Activated CD4-positive, alpha-beta memory T cell treated with anti-CD3 and anti-CD28 coated beads, Interleukin-2, amount 10 ng/mL, durations not matched to agents 7 days and 5 days (primary cell): Measurements from ENCODE around the gene ALDH1A1. TPM values are rescaled to one million over a fixed set of nuclear protein-coding genes. Genes with fewer than 3 reads are reported as not detected.

ENCODE experiments used
- CTCF ChIA-PET: fragments of 350-600 bp; sonication (Branson Sonifier 250); formaldehyde crosslinking; loops from one replicate; lab custom pipeline; 2021; ENCODE audit warnings: antibody characterized with exemption, inconsistent platforms; lab: Charles Lee
- POLR2A ChIA-PET: fragments of 350-600 bp; sonication (Branson Sonifier 250); formaldehyde crosslinking; loops from one replicate; lab custom pipeline; 2021; ENCODE audit warnings: antibody characterized with exemption; lab: Charles Lee
- DNase-seq: peaks from one replicate; pipeline ENCODE4 v3.0.0-alpha.2; 2020
- H3K27ac Mint-ChIP-seq: one replicate; pipeline ENCODE4 v1.8.0; 2021; ENCODE audit warnings: mild to moderate bottlenecking, mixed read lengths
- H3K27me3 Mint-ChIP-seq: one replicate; pipeline ENCODE4 v1.8.0; 2021; ENCODE audit warnings: mixed read lengths
- H3K36me3 Mint-ChIP-seq: one replicate; pipeline ENCODE4 v1.8.0; 2021; ENCODE audit warnings: low read depth, mixed read lengths
- H3K4me1 Mint-ChIP-seq: one replicate; pipeline ENCODE4 v1.8.0; 2021; ENCODE audit warnings: mixed read lengths
- H3K4me3 Mint-ChIP-seq: one replicate; pipeline ENCODE4 v1.8.0; 2021; ENCODE audit warnings: mild to moderate bottlenecking, mixed read lengths
- H3K9me3 Mint-ChIP-seq: one replicate; pipeline ENCODE4 v1.8.0; 2021; ENCODE audit warnings: mixed read lengths
- total RNA-seq, 2 experiments: library from RNA; stranded (reverse); gene quantifications; one replicate each; pipeline ENCODE4 v1.2.3, GENCODE V29; 2021

ALDH1A1 gene
- total RNA-seq, 2 experiments from 2014 or later, result not detected

- DNase-seq, result no peak
- H3K9me3 Mint-ChIP-seq, result no peaks in the 10 kb centered on the region
- POLR2A ChIA-PET, result no interaction called here
- H3K4me3 Mint-ChIP-seq, result no peak overlapping the region
- CTCF ChIA-PET, result no interaction called here
- H3K27ac Mint-ChIP-seq, result no peak overlapping the region
- no peaks in the 10 kb centered on the region for H3K36me3 Mint-ChIP-seq
- no peaks in the 10 kb centered on the region for H3K4me1 Mint-ChIP-seq
- peaks cover 2% of the 10 kb centered on the region for H3K27me3 Mint-ChIP-seq
These were observed 7.6 kb upstream of the ALDH1A1 start for GRCh38 chr9:72960446-72960845.

GRCh38 chr9:72958485-72959281, 5.8 kb upstream of the ALDH1A1 start:
- Mint-ChIP-seq H3K27me3 (peaks cover 9% of the 10 kb centered on the region), H3K4me3 (no peak overlapping the region), H3K36me3 (no peaks in the 10 kb centered on the region), H3K4me1 (no peaks in the 10 kb centered on the region), H3K27ac (no peak overlapping the region), H3K9me3 (no peaks in the 10 kb centered on the region)
- DNase-seq, result no peak
- ChIA-PET CTCF (no interaction called here), POLR2A (no interaction called here)

GRCh38 chr9:72955571-72955970, 2.7 kb upstream of the ALDH1A1 start:
- ChIA-PET POLR2A (no interaction called here), CTCF (no interaction called here)
- no peak overlapping the region for H3K4me3 Mint-ChIP-seq
- H3K9me3 Mint-ChIP-seq, result no peaks in the 10 kb centered on the region
- no peaks in the 10 kb centered on the region for H3K4me1 Mint-ChIP-seq
- H3K27me3 Mint-ChIP-seq, result peaks cover 28% of the 10 kb centered on the region
- H3K36me3 Mint-ChIP-seq, result no peaks in the 10 kb centered on the region
- DNase-seq, result no peak
- H3K27ac Mint-ChIP-seq, result no peak overlapping the region

GRCh38 chr9:72955126-72955455, 2.2 kb upstream of the ALDH1A1 start:
- no peaks in the 10 kb centered on the region for H3K36me3 Mint-ChIP-seq
- H3K9me3 Mint-ChIP-seq, result no peaks in the 10 kb centered on the region
- no peaks in the 10 kb centered on the region for H3K4me1 Mint-ChIP-seq
- ChIA-PET CTCF (no interaction called here), POLR2A (no interaction called here)
- peaks cover 29% of the 10 kb centered on the region for H3K27me3 Mint-ChIP-seq
- no peak overlapping the region for H3K4me3 Mint-ChIP-seq
- no peak for DNase-seq
- no peak overlapping the region for H3K27ac Mint-ChIP-seq

DNA sequence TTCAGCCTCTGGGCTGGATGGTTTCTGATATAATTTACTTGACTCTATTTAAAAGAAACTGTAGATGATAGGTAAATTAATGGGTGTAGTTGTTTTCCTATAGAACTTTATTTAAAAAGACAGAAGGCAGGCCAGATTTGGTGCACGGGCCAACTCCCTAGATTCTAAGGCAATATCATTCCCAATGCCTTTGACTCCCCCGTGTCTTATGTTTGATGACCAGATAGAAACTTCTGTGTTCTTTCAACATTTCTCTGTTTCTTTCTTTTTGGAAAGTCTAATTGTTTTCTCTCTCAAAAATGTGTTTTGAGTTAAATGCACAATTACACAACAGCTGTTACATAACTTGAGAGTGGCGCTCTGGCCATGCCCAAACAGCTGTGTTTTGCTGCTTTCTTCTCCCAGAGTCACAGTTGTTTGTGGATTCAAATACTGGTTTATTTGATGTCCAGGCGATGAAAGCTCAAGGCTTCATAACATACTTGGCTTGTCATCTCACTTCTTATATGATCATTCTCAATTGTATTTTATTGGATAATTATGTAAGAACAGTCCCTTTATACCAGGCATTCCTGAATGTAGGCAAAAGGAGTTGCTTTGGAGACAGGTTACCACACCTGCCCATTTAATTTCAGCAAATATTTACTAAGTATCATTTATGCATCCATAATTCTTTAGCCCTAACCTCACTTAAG, 1.7 kb upstream of the ALDH1A1 start:
- Mint-ChIP-seq H3K36me3 (no peaks in the 10 kb centered on the region), H3K27me3 (peaks cover 33% of the 10 kb centered on the region), H3K4me3 (no peak overlapping the region), H3K27ac (no peak overlapping the region), H3K4me1 (no peaks in the 10 kb centered on the region), H3K9me3 (no peaks in the 10 kb centered on the region)
- no peak for DNase-seq
- POLR2A ChIA-PET, result no interaction called here
- CTCF ChIA-PET, result no interaction called here

DNA sequence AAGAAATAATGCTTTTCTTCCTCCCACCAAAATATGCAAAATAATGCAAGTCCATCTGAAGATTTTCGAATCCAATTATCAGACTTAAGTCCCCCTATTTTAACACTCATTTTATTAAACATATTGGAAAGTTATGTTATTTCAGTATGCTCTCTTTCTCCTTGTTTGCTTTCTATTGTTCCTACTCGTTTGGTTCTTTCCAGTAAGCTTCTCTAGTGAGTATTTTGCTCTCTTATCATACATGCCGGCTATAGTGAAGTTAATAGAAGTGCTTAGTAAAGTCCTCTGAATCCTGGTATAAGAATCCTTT, 517 bp downstream of the ALDH1A1 start:
- H3K36me3 Mint-ChIP-seq, result no peaks in the 10 kb centered on the region
- H3K9me3 Mint-ChIP-seq, result no peaks in the 10 kb centered on the region
- DNase-seq, result no peak
- H3K27ac Mint-ChIP-seq, result no peak overlapping the region
- peaks cover 44% of the 10 kb centered on the region for H3K27me3 Mint-ChIP-seq
- ChIA-PET POLR2A (no interaction called here), CTCF (no interaction called here)
- no peaks in the 10 kb centered on the region for H3K4me1 Mint-ChIP-seq
- H3K4me3 Mint-ChIP-seq, result no peak overlapping the region

DNA sequence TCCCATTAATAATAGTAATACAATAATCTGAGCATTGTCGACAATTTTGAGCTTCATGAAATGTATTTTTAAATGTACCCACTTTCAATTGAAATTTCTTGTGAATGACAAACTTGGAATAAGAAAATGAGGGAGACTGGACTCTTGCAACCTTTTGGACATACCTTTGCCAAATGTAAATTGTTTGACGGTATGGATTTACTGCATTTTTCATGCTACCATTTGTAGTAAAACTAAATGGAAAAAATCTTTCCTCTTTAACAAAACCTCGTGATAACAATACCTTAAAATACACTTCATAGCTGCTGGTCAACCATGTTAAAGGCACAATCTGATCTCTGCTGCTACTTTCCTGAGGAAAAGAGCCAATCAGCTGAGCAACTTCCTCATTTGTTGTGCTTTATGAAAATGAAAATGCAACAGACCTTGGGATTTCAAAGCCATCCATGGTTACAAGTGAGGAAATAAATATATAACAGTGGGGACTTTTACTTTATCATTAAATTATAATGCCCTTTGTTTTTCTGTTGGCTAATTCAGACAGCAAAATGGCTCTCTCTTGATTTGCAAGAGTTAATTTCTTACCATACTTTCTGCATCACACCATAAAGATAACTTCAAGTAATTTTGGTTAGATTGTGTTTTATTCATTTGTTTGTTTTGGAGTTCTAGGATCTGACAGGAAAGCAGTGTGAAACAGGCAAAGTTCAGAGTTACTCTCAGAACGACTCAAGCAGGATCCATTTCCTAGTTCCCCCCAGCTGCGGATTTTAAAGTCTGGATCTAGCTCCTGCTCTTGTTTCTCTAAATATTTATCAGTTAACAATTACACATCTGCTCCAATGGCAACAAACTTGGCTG, 1.1 kb downstream of the ALDH1A1 start:
- Mint-ChIP-seq H3K9me3 (no peaks in the 10 kb centered on the region), H3K36me3 (no peaks in the 10 kb centered on the region), H3K27ac (no peak overlapping the region), H3K27me3 (peaks cover 44% of the 10 kb centered on the region), H3K4me3 (no peak overlapping the region), H3K4me1 (no peaks in the 10 kb centered on the region)
- ChIA-PET CTCF (no interaction called here), POLR2A (no interaction called here)
- no peak for DNase-seq

GRCh38 chr9:72950875-72951442, 1.9 kb downstream of the ALDH1A1 start:
- H3K4me1 Mint-ChIP-seq, result no peaks in the 10 kb centered on the region

GRCh38 chr9:72949918-72950325, 2.9 kb downstream of the ALDH1A1 start:
- CTCF ChIA-PET, result no interaction called here
- H3K4me1 Mint-ChIP-seq, result no peaks in the 10 kb centered on the region
- no peak overlapping the region for H3K27ac Mint-ChIP-seq
- POLR2A ChIA-PET, result no interaction called here
- no peak for DNase-seq
- peaks cover 44% of the 10 kb centered on the region for H3K27me3 Mint-ChIP-seq
- H3K36me3 Mint-ChIP-seq, result no peaks in the 10 kb centered on the region
- no peak overlapping the region for H3K4me3 Mint-ChIP-seq
- no peaks in the 10 kb centered on the region for H3K9me3 Mint-ChIP-seq

More at GRCh38 chr9:72950875-72951442, 1.9 kb downstream of the ALDH1A1 start:
- Mint-ChIP-seq H3K27me3 (peaks cover 44% of the 10 kb centered on the region), H3K4me3 (no peak overlapping the region), H3K27ac (no peak overlapping the region), H3K36me3 (no peaks in the 10 kb centered on the region), H3K9me3 (no peaks in the 10 kb centered on the region)
- POLR2A ChIA-PET, result no interaction called here
- CTCF ChIA-PET, result no interaction called here
- no peak for DNase-seq

DNA sequence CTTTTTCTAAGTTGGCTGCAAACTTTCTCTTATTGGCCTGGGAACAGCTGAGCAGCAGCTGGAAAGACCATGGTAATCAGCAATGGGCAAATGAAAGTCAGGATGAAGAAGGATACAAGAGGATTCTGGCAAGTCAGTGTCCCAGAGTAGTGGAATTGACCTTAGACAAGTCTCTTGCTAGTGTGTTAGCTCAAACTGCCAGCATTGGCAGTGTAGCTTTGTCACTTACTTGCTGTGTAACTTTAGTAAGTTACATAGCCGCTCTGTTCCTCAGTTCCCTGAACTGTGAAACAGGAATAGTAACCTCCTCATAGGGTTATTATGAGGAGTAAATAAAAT, 3.6 kb downstream of the ALDH1A1 start:
- no peak overlapping the region for H3K4me3 Mint-ChIP-seq
- H3K27ac Mint-ChIP-seq, result no peak overlapping the region
- no peak for DNase-seq
- H3K36me3 Mint-ChIP-seq, result no peaks in the 10 kb centered on the region
- ChIA-PET POLR2A (no interaction called here), CTCF (no interaction called here)
- H3K4me1 Mint-ChIP-seq, result no peaks in the 10 kb centered on the region
- peaks cover 40% of the 10 kb centered on the region for H3K27me3 Mint-ChIP-seq
- no peaks in the 10 kb centered on the region for H3K9me3 Mint-ChIP-seq

DNA sequence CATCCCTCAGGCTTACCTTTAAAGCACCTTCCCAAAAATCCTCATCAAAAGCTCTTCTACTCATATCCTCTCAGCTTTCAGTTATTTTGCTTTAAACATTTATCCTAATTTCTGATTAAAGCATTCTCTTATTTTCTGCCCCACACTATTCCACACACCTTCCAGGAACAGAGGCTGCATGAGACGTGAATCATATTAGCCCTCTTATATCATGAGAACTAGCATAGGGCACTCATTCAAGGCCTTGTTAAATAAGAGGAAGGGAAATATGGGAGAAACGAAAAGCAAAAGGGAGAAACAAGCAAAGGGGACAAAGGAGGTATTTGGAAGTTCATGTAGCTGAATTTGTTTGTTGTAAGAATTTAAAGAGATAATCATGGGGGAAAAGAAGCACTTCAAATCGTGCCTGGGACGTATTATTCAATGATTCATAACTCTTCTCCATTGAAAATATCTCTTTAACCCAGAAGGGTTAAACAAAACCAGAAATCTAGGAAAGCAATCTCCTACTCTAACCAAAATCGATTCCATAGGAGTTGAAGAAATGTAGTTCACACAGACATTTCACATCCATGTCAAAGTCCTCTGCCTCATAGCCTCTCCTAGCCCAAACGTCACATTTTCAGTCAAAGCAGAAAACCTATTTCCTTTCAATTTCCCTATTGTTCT, 4.1 kb downstream of the ALDH1A1 start:
- no peaks in the 10 kb centered on the region for H3K36me3 Mint-ChIP-seq
- ChIA-PET CTCF (interaction anchor here (1.1 kb wide), 1 partner anchor 670 kb away, joined by 3 read pairs; no protein-coding TSS in a partner anchor), POLR2A (no interaction called here)
- H3K4me3 Mint-ChIP-seq, result no peak overlapping the region
- no peaks in the 10 kb centered on the region for H3K4me1 Mint-ChIP-seq
- DNase-seq, result no peak
- H3K9me3 Mint-ChIP-seq, result no peaks in the 10 kb centered on the region
- no peak overlapping the region for H3K27ac Mint-ChIP-seq
- H3K27me3 Mint-ChIP-seq, result peaks cover 41% of the 10 kb centered on the region

GRCh38 chr9:72947984-72948465, 4.8 kb downstream of the ALDH1A1 start:
- Mint-ChIP-seq H3K4me3 (no peak overlapping the region), H3K9me3 (no peaks in the 10 kb centered on the region), H3K36me3 (no peaks in the 10 kb centered on the region), H3K27ac (no peak overlapping the region), H3K27me3 (peaks cover 43% of the 10 kb centered on the region), H3K4me1 (no peaks in the 10 kb centered on the region)
- ChIA-PET POLR2A (no interaction called here), CTCF (interaction anchor here (1.1 kb wide), 1 partner anchor 669 kb away, joined by 3 read pairs; no protein-coding TSS in a partner anchor)
- DNase-seq, result no peak
